ENCODE data around the gene ARHGEF10L.

The ARHGEF10L gene

GRCh38 chr1:17596651-17597509, 57.4 kb downstream of the ARHGEF10L start:
- no peak overlapping the region for H3K4me3 Mint-ChIP-seq
- DNase-seq, result no peak
- H3K36me3 Mint-ChIP-seq (ENCODE audit: low read depth), result no peaks in the 10 kb centered on the region
- no peak overlapping the region for H3K27ac Mint-ChIP-seq
- H3K9me3 Mint-ChIP-seq, result no peaks in the 10 kb centered on the region
- H3K27me3 Mint-ChIP-seq, result no peaks in the 10 kb centered on the region
- no peaks in the 10 kb centered on the region for H3K4me1 Mint-ChIP-seq
- ATAC-seq, result no peak

- Mint-ChIP-seq H3K9me3 (no peaks in the 10 kb centered on the region), H3K4me3 (no peak overlapping the region), H3K36me3 (ENCODE audit: low read depth) (no peaks in the 10 kb centered on the region), H3K27ac (no peak overlapping the region), H3K27me3 (no peaks in the 10 kb centered on the region), H3K4me1 (no peaks in the 10 kb centered on the region)
- ATAC-seq (no peak), DNase-seq (no peak)
Observed at GRCh38 chr1:17597651-17598050, 58.2 kb downstream of the ARHGEF10L start.

- Mint-ChIP-seq H3K4me1 (no peaks in the 10 kb centered on the region), H3K36me3 (ENCODE audit: low read depth) (no peaks in the 10 kb centered on the region), H3K9me3 (no peaks in the 10 kb centered on the region), H3K27me3 (no peaks in the 10 kb centered on the region), H3K27ac (no peak overlapping the region), H3K4me3 (no peak overlapping the region)
- ATAC-seq, result no peak
- no peak for DNase-seq
Observed at GRCh38 chr1:17598251-17598650, 58.8 kb downstream of the ARHGEF10L start.

GRCh38 chr1:17599291-17599953, 59.9 kb downstream of the ARHGEF10L start:
- Mint-ChIP-seq H3K9me3 (no peaks in the 10 kb centered on the region), H3K27me3 (no peaks in the 10 kb centered on the region), H3K4me3 (no peak overlapping the region), H3K36me3 (ENCODE audit: low read depth) (no peaks in the 10 kb centered on the region), H3K27ac (no peak overlapping the region), H3K4me1 (no peaks in the 10 kb centered on the region)
- ATAC-seq (no peak), DNase-seq (no peak)

- no peaks in the 10 kb centered on the region for H3K36me3 Mint-ChIP-seq (ENCODE audit: low read depth)
- no peak overlapping the region for H3K4me3 Mint-ChIP-seq
- DNase-seq (no peak), ATAC-seq (no peak)
- no peaks in the 10 kb centered on the region for H3K4me1 Mint-ChIP-seq
- no peaks in the 10 kb centered on the region for H3K9me3 Mint-ChIP-seq
- no peaks in the 10 kb centered on the region for H3K27me3 Mint-ChIP-seq
- no peak overlapping the region for H3K27ac Mint-ChIP-seq
Observed at GRCh38 chr1:17599954-17600300, 60.4 kb downstream of the ARHGEF10L start.

GRCh38 chr1:17600321-17600720, 60.8 kb downstream of the ARHGEF10L start:
- Mint-ChIP-seq H3K27ac (no peak overlapping the region), H3K4me1 (no peaks in the 10 kb centered on the region), H3K9me3 (no peaks in the 10 kb centered on the region), H3K36me3 (ENCODE audit: low read depth) (no peaks in the 10 kb centered on the region), H3K4me3 (no peak overlapping the region), H3K27me3 (no peaks in the 10 kb centered on the region)
- no peak for ATAC-seq
- DNase-seq, result no peak

GRCh38 chr1:17601643-17602382, 62.3 kb downstream of the ARHGEF10L start:
- Mint-ChIP-seq H3K4me1 (no peaks in the 10 kb centered on the region), H3K9me3 (no peaks in the 10 kb centered on the region), H3K27me3 (no peaks in the 10 kb centered on the region), H3K36me3 (ENCODE audit: low read depth) (no peaks in the 10 kb centered on the region), H3K4me3 (no peak overlapping the region), H3K27ac (no peak overlapping the region)
- ATAC-seq, result no peak
- DNase-seq, result no peak

- H3K27ac Mint-ChIP-seq, result no peak overlapping the region
- DNase-seq (no peak), ATAC-seq (no peak)
- H3K27me3 Mint-ChIP-seq, result no peaks in the 10 kb centered on the region
- no peaks in the 10 kb centered on the region for H3K4me1 Mint-ChIP-seq
- H3K4me3 Mint-ChIP-seq, result no peak overlapping the region
- no peaks in the 10 kb centered on the region for H3K9me3 Mint-ChIP-seq
- H3K36me3 Mint-ChIP-seq (ENCODE audit: low read depth), result no peaks in the 10 kb centered on the region
Observed at GRCh38 chr1:17603091-17603841, 63.8 kb downstream of the ARHGEF10L start.

- H3K27ac Mint-ChIP-seq, result no peak overlapping the region
- H3K4me3 Mint-ChIP-seq, result no peak overlapping the region
- no peaks in the 10 kb centered on the region for H3K9me3 Mint-ChIP-seq
- ATAC-seq (no peak), DNase-seq (no peak)
- H3K36me3 Mint-ChIP-seq (ENCODE audit: low read depth), result no peaks in the 10 kb centered on the region
- no peaks in the 10 kb centered on the region for H3K27me3 Mint-ChIP-seq
- no peaks in the 10 kb centered on the region for H3K4me1 Mint-ChIP-seq
Observed at GRCh38 chr1:17605582-17606344, 66.3 kb downstream of the ARHGEF10L start.

- H3K9me3 Mint-ChIP-seq, result no peaks in the 10 kb centered on the region
- H3K36me3 Mint-ChIP-seq (ENCODE audit: low read depth), result no peaks in the 10 kb centered on the region
- H3K4me3 Mint-ChIP-seq, result no peak overlapping the region
- DNase-seq (peak; percentile 64), ATAC-seq (no peak)
- H3K27me3 Mint-ChIP-seq, result no peaks in the 10 kb centered on the region
- H3K4me1 Mint-ChIP-seq, result no peaks in the 10 kb centered on the region
- H3K27ac Mint-ChIP-seq, result no peak overlapping the region
Observed at GRCh38 chr1:17606826-17607440, 67.4 kb downstream of the ARHGEF10L start.

GRCh38 chr1:17607644-17608581, 68.4 kb downstream of the ARHGEF10L start:
- Mint-ChIP-seq H3K4me1 (no peaks in the 10 kb centered on the region), H3K9me3 (no peaks in the 10 kb centered on the region), H3K27me3 (no peaks in the 10 kb centered on the region), H3K4me3 (no peak overlapping the region), H3K27ac (no peak overlapping the region), H3K36me3 (ENCODE audit: low read depth) (no peaks in the 10 kb centered on the region)
- ATAC-seq (no peak), DNase-seq (no peak)

GRCh38 chr1:17609529-17609928, 70.0 kb downstream of the ARHGEF10L start:
- Mint-ChIP-seq H3K27ac (no peak overlapping the region), H3K4me1 (no peaks in the 10 kb centered on the region), H3K36me3 (ENCODE audit: low read depth) (no peaks in the 10 kb centered on the region), H3K9me3 (no peaks in the 10 kb centered on the region), H3K4me3 (no peak overlapping the region), H3K27me3 (peaks cover 2% of the 10 kb centered on the region)
- no peak for DNase-seq
- ATAC-seq, result no peak

- Mint-ChIP-seq H3K27ac (no peak overlapping the region), H3K36me3 (ENCODE audit: low read depth) (no peaks in the 10 kb centered on the region), H3K27me3 (peaks cover 2% of the 10 kb centered on the region), H3K9me3 (no peaks in the 10 kb centered on the region), H3K4me3 (no peak overlapping the region), H3K4me1 (no peaks in the 10 kb centered on the region)
- ATAC-seq, result no peak
- DNase-seq, result no peak
Observed at GRCh38 chr1:17610085-17610484, 70.6 kb downstream of the ARHGEF10L start.

Measured in activated naive CD8-positive, alpha-beta T cell treated with anti-CD3 and anti-CD28 coated beads, Interleukin-2, amount 50 U/mL, for 24 hours (primary cell).